Measurements from ENCODE around the gene SDS.

GRCh38 chr12:113403435-113404415, at the start of gene SDS:
- TF ChIP-seq POLR2A (IDR thresholded peaks at IDR 0.05) (no peak), CTCF (IDR thresholded peaks at IDR 0.05) (no peak)
